Measurements from ENCODE around the gene TNFSF11.
"Not testable (repeated sequence)": the region's sequence is repeated elsewhere in the genome, so short reads cannot be mapped to it uniquely, and the experiment has no call there.

TNFSF11 gene, protein sequence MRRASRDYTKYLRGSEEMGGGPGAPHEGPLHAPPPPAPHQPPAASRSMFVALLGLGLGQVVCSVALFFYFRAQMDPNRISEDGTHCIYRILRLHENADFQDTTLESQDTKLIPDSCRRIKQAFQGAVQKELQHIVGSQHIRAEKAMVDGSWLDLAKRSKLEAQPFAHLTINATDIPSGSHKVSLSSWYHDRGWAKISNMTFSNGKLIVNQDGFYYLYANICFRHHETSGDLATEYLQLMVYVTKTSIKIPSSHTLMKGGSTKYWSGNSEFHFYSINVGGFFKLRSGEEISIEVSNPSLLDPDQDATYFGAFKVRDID

DNA sequence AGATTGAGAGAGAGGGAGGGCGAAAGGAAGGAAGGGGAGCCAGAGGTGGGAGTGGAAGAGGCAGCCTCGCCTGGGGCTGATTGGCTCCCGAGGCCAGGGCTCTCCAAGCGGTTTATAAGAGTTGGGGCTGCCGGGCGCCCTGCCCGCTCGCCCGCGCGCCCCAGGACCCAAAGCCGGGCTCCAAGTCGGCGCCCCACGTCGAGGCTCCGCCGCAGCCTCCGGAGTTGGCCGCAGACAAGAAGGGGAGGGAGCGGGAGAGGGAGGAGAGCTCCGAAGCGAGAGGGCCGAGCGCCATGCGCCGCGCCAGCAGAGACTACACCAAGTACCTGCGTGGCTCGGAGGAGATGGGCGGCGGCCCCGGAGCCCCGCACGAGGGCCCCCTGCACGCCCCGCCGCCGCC lies at the start of gene TNFSF11:
TNFSF11 (plus strand) TSS at position 142 of the 400 bp plus-strand sequence; CDS start at position 294, 152 bp downstream.
- peak; percentile 33 for DNase-seq

DNA sequence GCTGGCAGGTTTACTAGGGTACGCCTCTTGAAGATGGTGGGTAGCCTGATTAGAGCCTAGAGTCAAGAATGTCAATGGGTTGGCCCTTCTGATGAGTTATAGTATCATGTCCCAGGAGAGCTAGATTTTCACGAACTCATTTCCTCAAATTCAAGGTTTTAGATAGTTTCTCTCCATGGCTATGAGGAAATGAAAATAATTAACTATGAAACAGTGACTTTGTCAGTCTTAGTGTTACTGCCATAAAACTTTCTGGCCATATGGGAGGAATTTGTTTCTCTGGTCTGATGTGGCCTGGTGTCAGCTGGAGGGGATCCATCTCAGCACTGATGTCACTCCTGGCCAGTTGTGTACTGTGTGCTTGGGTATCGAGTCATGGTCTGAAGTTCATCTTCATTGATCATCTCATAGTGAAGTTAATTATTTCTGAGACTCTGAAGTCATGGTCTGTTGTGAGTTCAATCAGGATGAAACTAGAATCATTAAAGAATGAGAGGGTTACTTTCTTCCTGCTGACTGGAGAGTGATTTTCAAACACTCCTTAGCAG lies 49.4 kb upstream of the TNFSF11 start:
- no peak for DNase-seq

DNA sequence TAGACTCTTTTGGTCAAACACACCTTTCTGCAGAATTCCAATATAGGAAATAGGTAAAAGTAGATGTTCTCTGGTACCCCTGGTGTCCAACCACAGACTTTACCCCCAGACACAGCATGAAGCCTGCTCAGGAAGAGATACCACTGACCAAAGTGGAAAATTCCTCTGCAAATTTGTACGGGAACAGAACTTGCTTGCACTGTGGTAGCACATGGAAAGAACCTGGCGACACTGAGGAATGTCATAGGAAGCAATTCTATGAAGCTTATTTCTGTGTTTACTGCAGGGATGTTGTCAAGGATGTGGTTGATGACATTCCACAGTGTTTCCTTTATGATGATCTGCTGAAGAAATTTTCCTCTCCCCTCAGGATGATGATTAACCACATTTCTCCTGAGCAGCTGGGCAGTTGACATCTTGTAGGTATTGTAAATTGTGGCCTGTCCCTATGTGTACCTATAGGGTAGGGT lies 48.9 kb upstream of the TNFSF11 start:
- no peak for DNase-seq

DNA sequence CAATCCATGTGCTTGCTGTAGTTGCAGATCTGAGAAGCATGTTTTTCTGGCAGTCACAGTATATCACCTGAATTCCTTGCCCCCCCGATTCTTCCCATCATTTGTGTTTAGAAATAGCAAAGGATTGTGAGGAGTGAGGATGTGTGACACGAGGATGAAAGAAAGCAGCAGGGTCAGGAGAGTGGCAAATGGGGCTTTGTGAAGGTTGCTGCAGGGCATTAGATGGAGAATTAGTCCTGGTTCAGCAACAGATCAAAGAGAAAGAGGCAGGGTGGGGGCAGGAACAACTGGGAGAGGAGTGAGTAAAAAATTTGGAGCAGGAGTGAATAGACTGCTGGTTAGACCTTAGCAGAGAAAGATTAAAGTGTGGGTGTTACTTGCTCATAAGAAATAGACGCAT lies 47.7 kb upstream of the TNFSF11 start:
- DNase-seq: no peak

DNA sequence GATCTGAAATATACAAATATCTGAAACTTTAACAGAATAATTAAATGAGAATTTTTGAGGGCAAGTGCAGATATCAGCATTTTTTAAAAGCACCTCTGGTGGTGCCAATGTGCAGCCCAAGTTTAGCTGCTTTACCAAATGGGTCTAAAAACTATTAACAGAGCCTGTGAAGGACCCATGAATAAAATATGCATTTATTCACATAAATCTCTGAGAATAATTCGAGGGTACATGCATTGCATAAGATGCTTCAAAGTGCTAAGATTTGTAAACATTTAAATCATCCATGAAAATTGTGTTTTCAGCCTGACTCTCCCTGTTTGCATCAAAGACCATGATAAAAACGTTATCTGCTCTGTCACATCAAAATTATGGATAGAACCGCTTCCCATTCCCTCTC lies 47.1 kb upstream of the TNFSF11 start:
- no peak for DNase-seq

DNA sequence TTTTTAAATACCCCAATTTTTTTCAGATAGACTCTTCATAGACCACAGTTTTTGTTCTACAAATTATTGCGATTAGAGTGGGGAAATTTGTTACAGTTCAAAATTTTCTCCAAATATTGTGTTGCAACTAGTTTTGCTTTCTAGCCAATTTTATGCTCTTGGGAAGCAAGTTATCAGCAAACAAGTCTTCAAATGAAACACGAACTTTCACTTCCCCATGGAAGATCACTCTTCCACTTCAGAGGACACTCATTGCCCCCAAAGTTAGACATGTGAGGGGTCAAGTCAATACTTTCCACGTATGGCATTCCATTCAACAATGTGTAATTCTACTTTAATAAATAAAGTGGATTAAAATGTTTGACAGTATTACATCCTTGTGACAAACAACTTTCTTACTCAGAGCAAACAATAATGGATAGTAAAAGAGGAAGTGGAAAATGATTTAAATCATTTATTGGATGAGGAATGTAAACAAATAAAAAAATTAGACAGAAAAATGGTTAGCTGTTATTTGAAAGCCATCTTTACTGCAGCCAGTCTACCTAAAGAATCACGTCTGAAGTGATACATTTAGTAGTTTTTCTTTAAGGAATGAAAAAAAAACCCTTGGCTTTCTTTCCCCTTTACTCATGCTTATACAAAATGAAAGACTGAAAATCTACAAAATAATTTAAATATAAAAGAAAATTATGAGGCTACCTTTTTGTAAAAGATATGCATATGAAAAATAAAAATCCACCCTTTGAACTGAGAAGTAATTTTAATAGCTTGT lies 41.2 kb upstream of the TNFSF11 start:
- DNase-seq: no peak

DNA sequence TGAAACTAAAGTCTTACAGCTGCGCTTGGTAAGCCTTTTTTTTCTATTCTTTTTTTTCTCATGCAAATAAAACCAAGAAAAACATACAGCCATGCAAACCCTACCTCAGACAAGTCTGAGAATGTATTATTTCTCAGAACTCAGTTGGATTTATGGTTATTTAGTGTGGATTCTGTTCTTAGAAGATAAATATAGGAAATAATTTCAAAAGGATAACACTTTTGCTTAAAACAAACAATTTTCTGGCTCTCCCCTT lies 40.7 kb upstream of the TNFSF11 start:
- DNase-seq: no peak

DNA sequence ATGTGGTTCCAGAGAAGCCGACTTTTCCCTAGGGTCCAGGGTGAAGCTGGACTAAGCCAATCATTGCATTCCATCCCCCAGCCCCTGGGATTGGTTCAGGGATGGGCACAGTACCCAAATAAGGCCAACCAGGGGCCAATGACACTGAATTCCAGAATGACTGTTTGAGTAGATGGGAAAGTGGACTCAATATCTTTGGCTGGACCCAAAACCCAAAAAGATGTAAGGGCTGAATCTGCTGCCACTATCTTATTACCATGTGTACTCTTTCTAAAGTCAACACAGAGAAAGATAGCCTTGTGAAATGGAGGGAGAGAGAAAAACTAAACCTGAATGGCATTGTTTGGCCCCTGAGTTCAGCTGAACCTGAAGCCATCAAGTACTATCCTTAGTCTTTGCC lies 39.2 kb upstream of the TNFSF11 start:
- no peak for DNase-seq

DNA sequence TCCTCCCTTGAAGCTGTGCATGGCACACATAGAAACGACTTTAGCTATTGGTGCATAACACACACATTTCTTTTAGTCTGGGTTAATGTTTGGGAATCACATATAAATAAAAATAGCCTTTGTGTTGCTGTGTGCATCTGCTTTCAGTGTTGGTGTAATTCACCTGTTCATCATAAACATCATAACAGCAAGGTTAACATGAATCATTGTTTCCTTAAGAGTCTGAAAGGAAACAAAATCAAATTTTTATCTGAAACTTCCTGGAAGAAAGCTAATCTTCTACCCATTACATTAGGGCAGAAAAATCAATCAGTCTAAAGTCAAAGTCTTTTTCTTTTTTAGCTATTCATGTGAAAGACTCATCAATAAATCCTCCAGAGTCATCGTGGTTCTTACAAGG lies 35.0 kb upstream of the TNFSF11 start:
- no peak for DNase-seq

DNA sequence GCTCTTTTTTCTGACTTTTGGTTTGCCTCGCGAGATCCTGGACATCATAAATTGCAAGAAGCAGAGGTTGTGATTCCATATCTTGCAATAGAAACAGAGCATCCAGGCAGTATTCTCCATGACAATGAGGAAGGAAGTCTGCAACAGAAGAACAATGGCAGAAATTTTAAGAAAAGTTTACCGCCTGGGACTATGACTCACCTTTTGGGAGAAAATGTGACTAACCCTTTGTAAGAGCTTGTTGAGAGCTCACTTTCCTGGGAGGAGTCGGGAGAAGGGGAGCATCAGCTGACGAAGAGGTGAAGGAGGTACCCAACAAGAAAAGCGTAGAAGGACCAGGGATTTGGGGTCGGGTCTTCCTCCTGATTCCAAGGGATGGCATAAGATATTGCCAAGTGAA lies 34.3 kb upstream of the TNFSF11 start:
- DNase-seq: no peak

DNA sequence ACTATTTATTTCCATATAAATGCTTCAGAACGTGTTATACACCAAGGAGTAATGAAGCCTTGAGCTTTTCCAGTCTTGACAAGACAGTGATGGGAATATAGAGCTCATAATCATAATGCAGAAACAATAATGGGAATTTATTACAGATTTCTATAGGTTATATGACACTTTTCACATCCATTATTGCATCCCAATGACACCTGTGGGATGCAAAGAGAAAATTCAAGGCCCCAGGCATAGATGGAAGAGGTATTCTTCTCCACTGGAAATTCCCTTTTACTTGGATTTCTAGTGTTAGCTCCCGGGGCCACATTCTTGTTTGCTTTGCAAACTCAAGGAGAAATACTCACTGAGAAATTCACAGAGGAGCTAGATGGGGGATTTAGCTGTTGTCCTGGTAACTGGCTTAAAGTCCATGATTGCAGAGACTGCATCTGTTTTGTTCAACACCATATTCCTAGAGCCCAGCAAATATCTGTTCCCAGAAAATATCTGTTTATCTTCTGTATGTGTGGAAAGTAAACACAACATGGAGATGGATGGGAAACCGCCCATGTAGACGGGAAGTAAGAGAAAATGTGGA lies 30.6 kb upstream of the TNFSF11 start:
- DNase-seq: no peak

DNA sequence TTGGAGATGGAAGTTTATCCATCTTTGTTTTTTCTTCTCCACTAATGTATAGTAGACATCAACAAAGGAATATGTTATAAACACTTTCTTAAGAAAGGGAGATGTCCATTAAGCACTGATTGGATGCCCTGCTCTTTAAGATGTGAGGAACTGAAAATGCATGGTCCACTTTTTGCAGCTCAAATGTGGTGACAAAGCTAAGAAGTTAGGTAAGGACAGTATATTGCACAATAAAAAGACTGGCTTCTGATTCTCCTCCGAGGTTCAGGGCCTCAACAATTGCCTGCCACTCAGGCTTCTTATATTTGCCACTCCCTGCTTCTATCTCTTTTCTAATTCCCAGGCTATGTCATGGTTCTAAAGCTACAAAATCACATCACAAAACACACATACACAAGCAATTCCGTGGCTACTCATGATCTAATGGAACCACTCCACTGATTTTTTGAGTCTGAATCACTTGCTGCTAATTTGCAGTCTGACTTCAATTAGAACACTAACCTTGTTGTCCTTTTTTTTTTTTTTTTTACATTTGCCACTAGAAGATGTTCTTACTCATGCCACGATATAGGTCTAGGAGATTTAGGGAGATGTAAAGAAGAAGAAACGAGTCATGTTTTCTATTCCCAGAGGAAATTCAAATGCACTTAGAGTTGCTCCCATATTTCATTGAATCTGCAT lies 29.6 kb upstream of the TNFSF11 start:
- DNase-seq: no peak

DNA sequence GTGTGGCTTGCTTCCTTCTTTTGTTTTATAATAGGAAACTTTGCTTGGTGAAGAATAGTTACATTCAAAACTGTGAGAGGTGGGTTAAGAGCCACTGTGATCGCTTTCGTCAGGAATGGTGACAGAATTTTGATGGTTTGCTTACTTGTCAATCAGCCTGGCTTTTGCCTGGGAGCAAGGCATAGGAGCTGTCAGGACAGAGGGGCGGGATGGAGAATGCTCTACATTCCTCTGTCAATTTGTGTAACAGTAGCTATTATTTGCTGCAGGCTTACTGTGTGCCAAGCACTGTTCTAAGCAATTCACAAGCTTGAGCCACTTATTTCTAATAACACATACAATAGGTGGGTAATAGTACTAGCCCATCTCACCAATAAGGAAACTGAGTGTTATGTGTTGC lies 28.1 kb upstream of the TNFSF11 start:
- no peak for DNase-seq

DNA sequence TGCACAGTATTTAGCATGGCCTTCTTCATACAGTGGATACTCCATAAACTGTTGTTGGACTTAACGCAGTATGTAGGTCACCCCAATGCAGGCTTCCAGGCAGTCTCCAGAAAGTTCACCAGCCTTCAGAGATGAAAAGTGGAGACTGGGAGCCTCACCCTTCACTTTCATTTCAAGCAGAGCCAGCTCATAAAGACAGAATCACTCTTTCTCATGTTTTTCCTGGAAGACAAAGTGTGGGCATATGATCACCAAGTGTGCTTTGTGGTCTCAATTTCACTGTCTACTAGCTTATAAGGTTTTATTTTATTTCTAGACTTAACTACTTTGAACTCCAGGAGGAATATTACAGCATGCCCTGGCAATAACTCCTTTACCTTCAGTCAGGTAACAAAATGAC lies 26.3 kb upstream of the TNFSF11 start:
- DNase-seq: no peak

DNA sequence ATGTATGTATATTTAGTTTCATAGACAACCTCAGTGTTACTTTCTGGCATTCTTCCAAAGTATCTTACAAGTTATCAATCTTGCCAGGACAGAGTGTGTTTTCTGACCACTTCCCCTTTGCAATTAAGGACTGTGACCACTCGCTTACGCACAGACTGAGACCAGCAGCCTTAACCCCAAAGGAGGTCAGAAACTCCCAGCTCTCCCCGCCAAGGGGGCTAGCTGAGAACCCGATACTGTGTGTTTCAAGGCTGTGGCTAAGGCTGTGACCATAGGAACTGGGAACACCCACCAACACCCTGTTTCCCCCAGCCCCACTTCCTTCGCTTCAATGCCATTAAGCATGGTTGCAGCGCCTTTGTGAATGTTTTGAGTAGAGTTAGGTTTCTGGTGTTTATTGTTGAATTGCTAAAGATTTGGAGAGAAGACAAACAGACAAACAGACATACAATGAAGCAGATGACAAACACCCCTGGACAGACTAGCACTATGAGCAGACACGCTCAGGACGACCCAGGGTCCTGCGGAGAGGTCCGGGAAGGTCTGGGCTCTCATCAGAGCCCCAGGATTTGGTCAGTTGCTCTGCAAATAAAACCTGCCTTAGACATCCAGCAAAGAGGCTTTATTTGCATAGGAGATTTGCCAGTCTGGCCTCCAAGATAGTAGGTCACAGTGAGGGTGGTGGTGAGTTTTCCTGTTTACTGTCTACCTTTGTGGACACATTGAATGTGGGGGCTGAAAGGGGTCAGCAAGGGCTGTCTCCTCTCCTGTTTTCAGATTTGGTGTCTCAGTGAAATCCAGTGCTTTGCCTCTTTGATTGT lies 25.0 kb upstream of the TNFSF11 start:
- no peak for DNase-seq

DNA sequence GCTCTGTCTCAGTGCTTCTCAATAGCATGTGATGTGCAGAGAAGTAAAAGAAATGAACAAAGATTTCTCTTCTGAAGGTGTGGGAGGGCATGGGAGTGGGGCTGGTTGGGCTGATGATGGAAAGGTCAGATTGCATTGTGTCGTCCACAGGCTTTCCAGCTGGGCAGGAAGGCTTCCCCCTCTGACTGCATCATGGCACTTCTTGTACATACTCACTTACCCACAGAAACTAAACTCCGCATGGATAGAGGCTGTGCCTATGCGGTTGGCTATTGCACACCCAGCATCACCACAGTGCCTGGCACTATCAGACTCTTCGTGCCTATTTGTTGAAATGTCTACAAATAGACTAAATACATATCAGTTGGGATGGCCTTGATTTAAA lies 24.4 kb upstream of the TNFSF11 start:
- no peak for DNase-seq

DNA sequence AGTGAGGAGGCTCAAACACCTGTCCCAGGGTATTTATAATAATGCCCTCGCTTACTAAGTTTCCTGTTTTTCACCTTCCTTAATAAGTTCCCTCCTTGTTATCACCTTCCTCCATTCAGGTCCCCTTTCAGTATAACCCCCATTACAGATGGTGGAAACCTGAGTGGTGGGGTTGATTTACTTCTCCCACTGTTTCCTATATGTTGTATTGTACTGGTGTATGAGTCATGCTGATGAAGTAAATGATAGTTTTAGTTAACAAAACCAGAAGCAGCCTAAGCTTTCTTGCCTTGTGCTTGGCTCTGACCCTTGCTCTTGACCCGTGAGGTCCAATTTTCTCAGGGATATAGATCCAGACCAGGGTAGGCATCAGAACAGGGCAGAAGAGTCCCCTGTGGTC lies 22.3 kb upstream of the TNFSF11 start:
- DNase-seq: no peak

DNA sequence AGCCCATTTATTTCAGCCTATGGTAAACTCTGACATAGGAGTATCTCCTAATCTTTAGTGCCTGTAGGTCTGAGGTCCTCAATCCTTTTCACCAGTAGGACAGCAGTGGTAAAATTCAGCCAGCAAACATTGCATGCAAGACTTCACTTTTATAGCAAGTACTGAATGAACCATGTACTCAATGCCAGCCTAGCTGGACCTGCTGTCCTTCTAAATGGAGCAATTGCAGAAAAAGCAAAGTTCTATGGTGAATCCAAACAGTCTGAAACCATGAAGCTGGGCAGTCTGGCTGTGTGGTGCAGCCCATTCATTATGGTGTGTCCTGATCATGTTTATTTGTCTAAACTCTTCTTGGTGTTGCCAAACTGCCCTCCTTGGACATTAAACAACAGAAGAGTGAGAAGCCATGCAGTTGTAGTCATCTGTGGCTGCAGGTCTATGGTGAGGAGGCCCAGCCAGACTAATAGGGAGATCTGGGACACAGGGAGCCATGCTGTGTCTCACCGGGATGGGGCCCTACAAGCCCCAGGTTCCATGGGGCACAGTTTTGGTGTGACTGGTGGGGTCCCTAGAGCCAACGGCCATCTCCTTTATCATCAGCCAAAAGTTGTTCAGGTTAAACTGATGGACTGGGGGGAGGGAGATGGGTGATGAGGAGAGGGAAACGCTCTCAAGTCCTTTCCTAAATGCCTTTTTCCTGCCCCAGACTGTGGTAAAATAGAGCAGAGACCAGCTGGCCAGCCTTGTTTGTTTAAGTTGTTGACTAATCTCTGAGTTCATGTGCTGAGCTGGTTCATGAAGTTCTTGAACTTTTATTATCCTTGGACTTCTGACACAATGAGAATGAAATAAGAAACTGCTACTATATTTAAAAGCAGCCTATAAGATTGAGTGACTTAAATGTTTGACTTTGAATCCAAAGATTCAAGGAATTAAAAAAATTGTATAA lies 20.6 kb upstream of the TNFSF11 start:
- no peak for DNase-seq

DNA sequence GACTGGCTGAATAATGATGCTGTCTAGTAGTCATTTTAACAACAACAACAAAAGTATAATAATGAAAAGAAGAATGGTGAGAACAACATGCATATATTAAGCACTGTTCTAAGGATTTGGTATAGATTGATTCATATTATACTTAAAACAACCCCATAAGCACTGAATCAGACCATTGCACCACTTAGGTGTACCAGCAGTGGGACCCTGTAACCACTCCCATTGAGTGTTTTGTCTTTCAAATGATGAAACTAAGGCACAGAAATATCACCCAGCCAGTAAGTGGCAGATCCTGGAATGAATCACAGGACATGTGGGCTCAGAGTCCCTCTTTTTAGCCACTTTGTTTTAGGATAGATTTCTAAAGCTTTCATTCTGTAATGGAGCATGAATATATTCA lies 14.9 kb upstream of the TNFSF11 start:
- no peak for DNase-seq

DNA sequence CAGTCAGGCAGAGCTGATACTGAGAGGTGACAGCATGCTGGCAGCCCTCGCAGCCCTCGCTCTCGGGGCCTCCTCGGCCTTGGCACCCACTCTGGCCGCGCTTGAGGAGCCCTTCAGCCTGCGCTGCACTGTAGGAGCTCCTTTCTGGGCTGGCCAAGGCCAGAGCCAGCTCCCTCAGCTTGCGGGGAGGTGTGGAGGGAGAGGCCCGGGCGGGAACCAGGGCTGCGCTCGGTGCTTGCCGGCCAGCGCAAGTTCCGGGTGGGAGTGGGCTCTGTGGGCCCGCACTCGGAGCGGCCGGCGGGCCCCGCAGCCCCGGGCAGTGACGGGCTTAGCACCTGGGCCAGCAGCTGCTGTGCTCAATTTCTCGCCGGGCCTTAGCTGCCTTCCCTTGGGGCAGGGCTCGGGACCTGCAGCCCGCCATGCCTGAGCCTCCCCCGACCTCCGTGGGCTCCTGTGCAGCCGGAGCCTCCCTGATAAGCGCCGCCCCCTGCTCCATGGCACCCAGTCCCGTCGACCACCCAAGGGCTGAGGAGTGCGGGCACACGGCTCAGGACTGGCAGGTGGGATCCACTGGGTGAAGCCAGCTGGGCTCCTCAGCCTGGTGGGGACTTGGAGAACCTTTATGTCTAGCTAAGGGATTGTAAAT lies 14.3 kb upstream of the TNFSF11 start:
- not testable (repeated sequence) for DNase-seq

DNA sequence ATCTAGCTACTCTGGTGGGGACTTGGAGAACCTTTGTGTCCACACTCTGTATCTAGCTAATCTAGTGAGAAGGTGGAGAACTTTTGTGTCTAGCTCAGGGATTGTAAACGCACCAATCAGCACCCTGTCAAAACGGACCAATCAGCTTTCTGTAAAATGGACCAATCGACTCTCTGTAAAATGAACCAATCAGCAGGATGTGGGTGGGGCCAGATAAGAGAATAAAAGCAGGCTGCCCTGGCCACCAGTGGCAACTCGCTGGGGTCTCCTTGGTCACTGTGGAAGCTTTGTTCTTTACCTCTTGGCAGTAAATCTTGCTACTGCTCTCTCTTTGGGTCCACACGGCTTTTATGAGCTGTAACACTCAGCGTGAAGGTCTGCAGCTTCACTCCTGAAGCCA lies 13.6 kb upstream of the TNFSF11 start:
- DNase-seq: not testable (repeated sequence)

Data from activated CD4-positive, CD25-positive, alpha-beta regulatory T cell treated with anti-CD3 and anti-CD28 coated beads, Interleukin-2, amount 50 U/mL, for 72 hours (primary cell).